Common myeloid progenitor, CD34-positive (primary cell): ENCODE results near the gene P2RY13.
A peak's percentile ranks its signal among the peaks of the same experiment; 100 is the strongest.

ENCODE experiments used
- CTCF ChIA-PET: fragments of 350-600 bp; sonication (Branson Sonifier 250); formaldehyde crosslinking; loops from one replicate; lab custom pipeline; 2021; ENCODE audit warnings: antibody characterized with exemption; lab: Charles Lee
- POLR2A ChIA-PET: fragments of 350-600 bp; sonication (Branson Sonifier 250); formaldehyde crosslinking; loops from one replicate; lab custom pipeline; 2021; ENCODE audit warnings: antibody characterized with exemption; lab: Charles Lee
- DNase-seq, 3 donors: peaks; one replicate each; pipeline versions ENCODE4 v3.0.0 to v3.0.0-alpha.2; 2013
- H3K27ac ChIP-seq, 2 experiments: 1 replicate in 1 of 2; 2 replicates in 1 of 2; pipeline ENCODE4 v1.7.0; 2013; ENCODE audit warnings: inconsistent platforms in 2 of 2, low read length in 2 of 2, mild to moderate bottlenecking in 2 of 2, low read depth in 1 of 2, moderate library complexity in 1 of 2; ENCODE audit not compliant: severe bottlenecking in 2 of 2, insufficient read depth in 1 of 2, poor library complexity in 1 of 2
- H3K27me3 ChIP-seq, 5 experiments: replicated peaks in 2 of 5; 1 replicate in 3 of 5; 2 replicates in 2 of 5; pipeline versions ENCODE4 v1.6.1 to v1.7.0; 2013; ENCODE audit warnings: low read length in 4 of 5, mild to moderate bottlenecking in 2 of 5, moderate library complexity in 2 of 5, inconsistent platforms in 1 of 5; ENCODE audit not compliant: insufficient read depth in 5 of 5, control insufficient read depth in 4 of 5
- H3K36me3 ChIP-seq, 4 experiments: 1 replicate in 2 of 4; 2 replicates in 2 of 4; pipeline versions ENCODE4 v1.6.1 to v1.7.0; 2013; ENCODE audit warnings: low read length in 3 of 4, control low read depth in 1 of 4, mild to moderate bottlenecking in 1 of 4; ENCODE audit not compliant: control insufficient read depth in 4 of 4, insufficient read depth in 4 of 4
- H3K4me1 ChIP-seq, 4 experiments: 1 replicate in 3 of 4; 2 replicates in 1 of 4; pipeline versions ENCODE4 v1.6.1 to v1.7.1; 2013; ENCODE audit warnings: low read length in 3 of 4, mild to moderate bottlenecking in 3 of 4, control low read depth in 1 of 4, inconsistent platforms in 1 of 4, moderate library complexity in 1 of 4; ENCODE audit not compliant: control insufficient read depth in 4 of 4, insufficient read depth in 4 of 4; ENCODE audit errors: control extremely low read depth in 1 of 4
- H3K4me3 ChIP-seq, 7 experiments: 1 replicate in 4 of 7; 2 replicates in 3 of 7; pipeline versions ENCODE4 v1.5.1 to v1.7.0; 2013; ENCODE audit warnings: mild to moderate bottlenecking in 7 of 7, low read length in 6 of 7, moderate library complexity in 6 of 7, inconsistent platforms in 2 of 7, low read depth in 2 of 7, control low read depth in 1 of 7; ENCODE audit not compliant: insufficient read depth in 4 of 7, control insufficient read depth in 1 of 7; ENCODE audit errors: extremely low read depth in 1 of 7
- H3K9me3 ChIP-seq, 5 experiments: 1 replicate in 4 of 5; 2 replicates in 1 of 5; pipeline versions ENCODE4 v1.6.1 to v1.7.1; 2013; ENCODE audit warnings: low read length in 4 of 5, mild to moderate bottlenecking in 2 of 5, inconsistent platforms in 1 of 5, low read depth in 1 of 5, moderate library complexity in 1 of 5; ENCODE audit not compliant: control insufficient read depth in 4 of 5, insufficient read depth in 2 of 5; ENCODE audit errors: control extremely low read depth in 1 of 5
- WGBS: methylation state at CpG from one replicate; pipeline ENCODE4 v1.1.5; 2013; ENCODE audit not compliant: insufficient coverage; 5-methylcytosine and 5-hydroxymethylcytosine counted together

P2RY13 gene

DNA sequence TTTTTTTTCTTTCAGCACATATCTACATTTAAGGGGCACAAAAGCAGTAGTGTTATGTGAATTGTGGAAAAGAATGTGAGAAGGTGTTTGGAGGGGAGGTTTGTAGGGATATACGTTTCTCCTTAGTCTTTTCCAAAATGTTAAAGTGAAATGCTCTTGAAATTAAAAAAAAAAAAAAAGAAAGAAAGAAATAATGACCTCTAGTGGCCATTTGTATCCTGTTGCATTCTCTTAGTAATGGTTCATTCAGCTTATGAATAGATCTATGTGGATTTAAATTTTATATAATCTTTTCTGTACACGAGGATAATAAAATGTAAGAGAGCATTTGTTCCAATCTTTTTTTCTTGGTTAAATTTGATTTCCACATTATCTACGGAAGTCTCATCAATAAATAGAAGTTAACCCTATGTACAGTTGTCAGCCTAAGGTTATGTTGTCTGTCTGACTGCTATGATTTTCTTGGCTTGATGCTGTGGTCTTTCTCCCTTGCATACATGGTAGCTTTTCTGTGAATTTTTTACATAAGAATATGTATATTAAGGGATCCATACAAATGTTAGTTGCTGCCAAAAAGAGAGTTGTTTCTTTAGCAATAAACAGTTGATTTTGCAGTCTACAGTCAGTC lies 1.7 kb downstream of the P2RY13 start:
- Histone ChIP-seq H3K27ac (peak overlapping the region in 1 of 2 experiments; percentile 67), H3K27me3 (no peaks in the 10 kb centered on the region), H3K36me3 (no peaks in the 10 kb centered on the region), H3K9me3 (no peaks in the 10 kb centered on the region), H3K4me3 (peak overlapping the region in 4 of 7 experiments; percentile 39 to 69 (median 56)), H3K4me1 (peaks cover 23 to 48% (median 29%) of the 10 kb centered on the region in 4 experiments)
- DNase-seq: peak in 2 of 3 donors; percentile 55
- ChIA-PET CTCF (interaction anchor here (0.6 to 1.5 kb wide), 9 partner anchors 9 to 1520 kb away, joined by 3 to 4 read pairs (median 3); partner anchors contain the start of gene GPR87), POLR2A (interaction anchor here (0.6 kb wide), 1 partner anchor 9 kb away, joined by 4 read pairs; no protein-coding TSS in a partner anchor)
- whole genome bisulfite sequencing: 14% methylated on average over 1 of the region's 3 CpGs

DNA sequence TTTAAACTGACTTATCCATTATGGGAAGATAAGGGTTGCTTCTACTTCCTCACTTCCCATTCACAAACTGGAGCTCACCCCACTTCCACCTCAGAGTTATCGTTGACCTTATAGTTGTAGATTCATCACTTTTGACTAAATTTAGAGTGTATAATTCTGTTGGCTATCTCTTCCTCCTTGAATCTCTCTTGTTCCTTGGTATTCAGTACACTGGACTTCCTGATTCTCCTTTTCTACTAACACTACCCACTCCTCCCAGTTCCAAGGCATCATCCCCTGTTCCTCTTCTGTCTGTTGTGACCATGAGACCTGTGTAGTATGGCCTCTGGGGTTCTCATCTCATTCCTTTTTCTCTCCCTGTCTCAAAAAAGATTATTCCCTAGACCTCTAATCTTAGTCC lies 6.8 kb downstream of the P2RY13 start:
- Histone ChIP-seq H3K36me3 (peaks cover 0 to 4% (median 2%) of the 10 kb centered on the region in 4 experiments), H3K4me1 (peaks cover 5 to 26% (median 8%) of the 10 kb centered on the region in 4 experiments), H3K27me3 (no peaks in the 10 kb centered on the region), H3K27ac (no peak overlapping the region), H3K4me3 (no peak overlapping the region), H3K9me3 (no peaks in the 10 kb centered on the region)
- ChIA-PET POLR2A (no interaction called here), CTCF (no interaction called here)
- WGBS: no CpG with 5 or more reads among the region's 1 CpG
- DNase-seq: no peak

DNA sequence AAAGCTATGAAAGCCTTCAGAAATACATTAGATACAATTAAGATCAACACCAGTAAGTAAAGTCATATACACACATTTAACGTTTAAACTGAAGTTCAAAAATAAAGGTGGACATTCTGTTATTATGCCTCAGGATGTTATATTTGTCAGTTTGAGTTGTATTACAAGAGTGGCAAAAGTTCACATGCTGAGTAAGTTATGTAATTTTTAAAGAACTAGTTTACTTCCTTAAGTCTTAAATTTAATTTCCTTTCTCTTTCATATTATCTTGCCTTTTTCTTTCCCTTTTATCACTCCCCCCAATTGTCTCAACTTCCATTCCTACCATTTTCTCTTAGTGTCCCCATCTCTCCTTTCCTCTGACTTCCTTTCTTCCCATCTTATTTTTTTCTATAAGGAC lies 7.8 kb downstream of the P2RY13 start:
- Histone ChIP-seq H3K4me1 (peaks cover 5 to 21% (median 6%) of the 10 kb centered on the region in 4 experiments), H3K27me3 (no peaks in the 10 kb centered on the region), H3K4me3 (peak overlapping the region in 1 of 7 experiments; percentile 18), H3K9me3 (no peaks in the 10 kb centered on the region), H3K27ac (no peak overlapping the region), H3K36me3 (peaks cover 0 to 5% (median 2%) of the 10 kb centered on the region in 4 experiments)
- peak in 2 of 3 donors; percentile 35 to 54 for DNase-seq
- WGBS: no CpG with 5 or more reads among the region's 1 CpG
- POLR2A ChIA-PET: no interaction called here
- CTCF ChIA-PET: interaction anchor here (0.8 to 1.3 kb wide), 4 partner anchors 9 to 77 kb away, joined by 3 to 4 read pairs (median 4); no protein-coding TSS in a partner anchor

DNA sequence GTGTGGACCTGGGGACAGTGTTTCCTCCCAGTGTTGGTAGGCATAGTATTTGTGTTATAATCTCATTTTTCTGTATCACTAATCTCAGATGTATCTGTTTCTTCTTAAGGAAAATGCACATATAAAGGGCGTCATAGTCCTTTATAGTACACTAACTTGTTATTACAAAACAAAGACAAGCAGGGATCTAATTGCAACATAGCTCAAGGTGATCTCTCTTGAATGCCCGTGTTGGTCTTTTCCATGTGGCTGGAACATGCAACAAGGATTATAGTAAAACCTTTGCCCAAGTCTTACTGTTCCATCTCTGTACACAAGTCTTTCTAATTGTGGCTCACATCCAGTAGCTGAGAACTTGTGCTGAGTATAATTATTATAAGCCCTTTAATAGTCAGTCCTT lies 9.2 kb downstream of the P2RY13 start:
- Histone ChIP-seq H3K4me1 (peaks cover 5 to 21% (median 6%) of the 10 kb centered on the region in 4 experiments), H3K4me3 (no peak overlapping the region), H3K27ac (no peak overlapping the region), H3K9me3 (no peaks in the 10 kb centered on the region), H3K36me3 (peaks cover 0 to 6% (median 2%) of the 10 kb centered on the region in 4 experiments), H3K27me3 (no peaks in the 10 kb centered on the region)
- ChIA-PET POLR2A (no interaction called here), CTCF (interaction anchor here (0.8 kb wide), 1 partner anchor 23 kb away, joined by 3 read pairs; no protein-coding TSS in a partner anchor)
- DNase-seq: no peak
- WGBS: 90% methylated on average over 2 of the region's 2 CpGs

DNA sequence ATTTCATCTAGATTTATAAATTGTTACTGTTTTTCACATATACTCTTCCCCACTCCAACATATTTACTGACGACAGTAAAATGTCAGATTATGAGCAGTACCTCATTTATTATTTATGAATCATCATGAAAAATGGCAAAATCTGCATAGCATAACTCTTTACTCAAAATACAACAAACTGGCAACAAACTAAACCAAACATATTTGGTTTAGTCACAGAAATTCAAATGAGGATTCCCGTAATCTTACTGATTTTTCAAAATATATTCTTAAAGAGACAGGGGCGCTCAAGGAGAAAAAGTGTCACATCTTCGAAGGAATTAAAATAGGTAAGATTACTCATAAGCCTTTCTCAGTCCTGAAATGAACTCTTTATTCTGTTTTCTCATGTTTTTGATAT lies 9.7 kb downstream of the P2RY13 start:
- Histone ChIP-seq H3K27ac (no peak overlapping the region), H3K36me3 (peaks cover 0 to 6% (median 2%) of the 10 kb centered on the region in 4 experiments), H3K4me3 (no peak overlapping the region), H3K9me3 (no peaks in the 10 kb centered on the region), H3K4me1 (peaks cover 5 to 21% (median 6%) of the 10 kb centered on the region in 4 experiments), H3K27me3 (no peaks in the 10 kb centered on the region)
- ChIA-PET CTCF (interaction anchor here (1.2 kb wide), 1 partner anchor 9 kb away, joined by 4 read pairs; no protein-coding TSS in a partner anchor), POLR2A (no interaction called here)
- DNase-seq: no peak
- 93% methylated on average over 3 of the region's 4 CpGs for WGBS

DNA sequence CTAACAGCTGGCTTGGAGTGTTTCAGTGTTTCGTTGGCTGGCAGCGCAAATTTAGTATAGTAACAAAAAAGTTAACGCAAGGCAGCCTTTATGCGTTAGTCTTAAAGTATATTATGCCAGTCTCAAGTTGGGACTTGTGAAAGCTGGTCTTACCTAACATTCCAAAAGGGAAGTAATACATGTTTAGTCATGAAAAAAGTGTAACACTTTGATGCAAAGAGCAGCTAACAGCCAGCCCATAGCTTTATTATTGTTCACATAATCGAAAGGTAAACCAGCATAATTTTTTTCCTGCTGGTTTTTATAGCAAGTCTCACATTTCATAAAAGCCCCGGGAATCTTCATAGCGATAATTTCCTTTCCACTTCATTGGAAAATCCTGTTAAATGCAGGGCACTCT lies 10.4 kb downstream of the P2RY13 start:
- POLR2A ChIA-PET: interaction anchor here (0.7 kb wide), 1 partner anchor 9 kb away, joined by 4 read pairs; no protein-coding TSS in a partner anchor

DNA sequence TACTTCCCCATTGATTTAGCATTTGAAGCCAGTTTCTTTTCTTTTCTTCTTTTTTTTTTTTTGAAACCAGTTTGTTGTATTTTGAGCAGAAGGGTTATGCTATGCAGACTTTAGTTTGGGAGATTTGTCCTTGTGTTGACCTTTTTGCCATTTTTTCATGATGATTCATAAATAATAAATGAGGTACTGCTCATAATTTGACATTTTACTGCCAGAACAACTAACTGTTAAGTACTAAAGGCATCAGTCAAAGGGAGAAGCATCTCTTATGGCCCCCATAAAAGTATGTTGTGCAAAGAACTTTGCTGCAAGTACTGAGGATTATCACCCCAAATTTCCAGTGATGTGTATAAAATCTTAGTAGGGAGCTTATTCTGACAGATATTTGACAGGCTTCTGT lies 11.0 kb downstream of the P2RY13 start:
- CTCF ChIA-PET: interaction anchor here (1.2 kb wide), 1 partner anchor 10 kb away, joined by 4 read pairs; no protein-coding TSS in a partner anchor
- H3K9me3 ChIP-seq: no peaks in the 10 kb centered on the region
- H3K27ac ChIP-seq: no peak overlapping the region
- peaks cover 0 to 6% (median 2%) of the 10 kb centered on the region in 4 experiments for H3K36me3 ChIP-seq
- H3K4me3 ChIP-seq: no peak overlapping the region
- POLR2A ChIA-PET: no interaction called here
- H3K27me3 ChIP-seq: no peaks in the 10 kb centered on the region
- H3K4me1 ChIP-seq: peaks cover 0 to 12% (median 6%) of the 10 kb centered on the region in 4 experiments
- DNase-seq: no peak

More for the DNA sequence above, 10.4 kb downstream of the P2RY13 start:
- Histone ChIP-seq H3K4me1 (peaks cover 3 to 16% (median 6%) of the 10 kb centered on the region in 4 experiments), H3K27me3 (no peaks in the 10 kb centered on the region), H3K9me3 (no peaks in the 10 kb centered on the region), H3K36me3 (peaks cover 0 to 6% (median 2%) of the 10 kb centered on the region in 4 experiments), H3K4me3 (no peak overlapping the region), H3K27ac (no peak overlapping the region)
- no peak for DNase-seq
- WGBS: 76% methylated on average over 4 of the region's 7 CpGs
- CTCF ChIA-PET: interaction anchor here (1.2 kb wide), 1 partner anchor 10 kb away, joined by 4 read pairs; no protein-coding TSS in a partner anchor
